Measurements from ENCODE around the gene FRAS1. TPM values are rescaled to one million over a fixed set of nuclear protein-coding genes. Genes with fewer than 3 reads are reported as not detected.

Gene FRAS1
- polyA plus RNA-seq, 2 of the 4 experiments (the other 2 are of a cell fraction), result 2.3 to 5.8 TPM

- H3K9me3 ChIP-seq, result no peaks in the 10 kb centered on the region
- no peak overlapping the region for H3K27ac ChIP-seq
- TF ChIP-seq FOSL2 (IDR thresholded peaks at IDR 0.05) (no peak), FOSL2 (CRISPR knock-in tag; IDR thresholded peaks at IDR 0.05) (no peak), MAX (IDR thresholded peaks at IDR 0.05) (no peak), USF2 (IDR thresholded peaks at IDR 0.05) (no peak), ATOH8 (CRISPR knock-in tag; IDR thresholded peaks at IDR 0.05; ENCODE audit: low read depth) (no peak), PHF8 (IDR thresholded peaks at IDR 0.05; ENCODE audit: borderline replicate concordance, low read depth) (no peak), EP300 (IDR thresholded peaks at IDR 0.05) (no peak), REST (IDR thresholded peaks at IDR 0.05) (no peak), EHMT2 (IDR thresholded peaks at IDR 0.05; ENCODE audit: low read depth) (no peak), HDAC2 (IDR thresholded peaks at IDR 0.05) (no peak), HOXB5 (CRISPR knock-in tag; IDR thresholded peaks at IDR 0.05) (no peak), ZC3H11A (IDR thresholded peaks at IDR 0.05) (no peak), RNF2 (IDR thresholded peaks at IDR 0.05; ENCODE audit: borderline replicate concordance, low read depth) (no peak), ZSCAN20 (CRISPR knock-in tag; IDR thresholded peaks at IDR 0.05) (no peak), ZNF302 (CRISPR knock-in tag; IDR thresholded peaks at IDR 0.05) (no peak), ELK1 (IDR thresholded peaks at IDR 0.05; ENCODE audit: low read depth, low read length) (no peak), GATA3 (IDR thresholded peaks at IDR 0.05; ENCODE audit: borderline replicate concordance) (no peak)
- TF ChIP-seq, protein P1, sequence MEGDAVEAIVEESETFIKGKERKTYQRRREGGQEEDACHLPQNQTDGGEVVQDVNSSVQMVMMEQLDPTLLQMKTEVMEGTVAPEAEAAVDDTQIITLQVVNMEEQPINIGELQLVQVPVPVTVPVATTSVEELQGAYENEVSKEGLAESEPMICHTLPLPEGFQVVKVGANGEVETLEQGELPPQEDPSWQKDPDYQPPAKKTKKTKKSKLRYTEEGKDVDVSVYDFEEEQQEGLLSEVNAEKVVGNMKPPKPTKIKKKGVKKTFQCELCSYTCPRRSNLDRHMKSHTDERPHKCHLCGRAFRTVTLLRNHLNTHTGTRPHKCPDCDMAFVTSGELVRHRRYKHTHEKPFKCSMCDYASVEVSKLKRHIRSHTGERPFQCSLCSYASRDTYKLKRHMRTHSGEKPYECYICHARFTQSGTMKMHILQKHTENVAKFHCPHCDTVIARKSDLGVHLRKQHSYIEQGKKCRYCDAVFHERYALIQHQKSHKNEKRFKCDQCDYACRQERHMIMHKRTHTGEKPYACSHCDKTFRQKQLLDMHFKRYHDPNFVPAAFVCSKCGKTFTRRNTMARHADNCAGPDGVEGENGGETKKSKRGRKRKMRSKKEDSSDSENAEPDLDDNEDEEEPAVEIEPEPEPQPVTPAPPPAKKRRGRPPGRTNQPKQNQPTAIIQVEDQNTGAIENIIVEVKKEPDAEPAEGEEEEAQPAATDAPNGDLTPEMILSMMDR (IDR thresholded peaks at IDR 0.05), result no peak
- H3K4me1 ChIP-seq, result peaks cover 5% of the 10 kb centered on the region; the same call in 1 of the 3 replicates
- H3K4me2 ChIP-seq, result no peak overlapping the region
- no peak for DNase-seq (ENCODE audit: low read depth in 1 of 2, low spot score in 1 of 2)
- H3K4me3 ChIP-seq, result no peak overlapping the region
- ChIA-PET POLR2A (no interaction called here), CTCF (no interaction called here)
- no peak for ATAC-seq
- no peak for FAIRE-seq
- 89% methylated on average over 2 of the region's 2 CpGs for WGBS (ENCODE audit: missing lambda C conversion rate)
Observed at GRCh38 chr4:78217557-78217956, 160.4 kb downstream of the FRAS1 start.

DNA sequence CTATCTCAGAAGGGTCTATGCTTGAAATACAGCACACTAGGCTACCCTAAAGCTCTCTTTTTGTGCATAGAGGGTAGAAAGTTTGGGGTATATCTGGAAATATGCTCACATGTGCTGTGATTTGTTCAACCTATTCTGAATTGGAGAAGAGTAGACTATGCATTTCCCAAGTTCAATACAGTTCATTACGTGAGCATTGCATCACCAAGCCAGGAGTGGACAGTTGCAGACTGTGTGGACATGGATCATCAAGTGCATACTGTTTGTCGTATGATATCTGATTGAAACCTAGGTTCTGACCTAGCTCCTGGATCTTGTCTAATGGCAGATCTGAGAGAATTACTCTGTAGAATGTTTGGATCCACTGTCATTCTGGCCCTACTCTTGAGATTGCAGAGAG lies 161.1 kb downstream of the FRAS1 start:
- POLR2A ChIA-PET, result no interaction called here
- ATAC-seq (no peak), DNase-seq (ENCODE audit: low read depth in 1 of 2, low spot score in 1 of 2) (no peak), FAIRE-seq (no peak)
- H3K4me1 ChIP-seq, result peaks cover 5% of the 10 kb centered on the region; the same call in 1 of the 3 replicates
- H3K9me3 ChIP-seq, result no peaks in the 10 kb centered on the region
- CTCF ChIA-PET, result no interaction called here
- H3K27ac ChIP-seq, result no peak overlapping the region
- no peak overlapping the region for H3K4me3 ChIP-seq
- 79% methylated on average over 2 of the region's 2 CpGs for WGBS (ENCODE audit: missing lambda C conversion rate)
- H3K4me2 ChIP-seq, result no peak overlapping the region
- no peak for TF ChIP-seq RCOR1 (IDR thresholded peaks at IDR 0.05; ENCODE audit: low read depth, low read length)
- no peak for TF ChIP-seq ELK1 (IDR thresholded peaks at IDR 0.05; ENCODE audit: low read depth, low read length)
- no peak for TF ChIP-seq GATA3 (IDR thresholded peaks at IDR 0.05; ENCODE audit: borderline replicate concordance)
- no peak for TF ChIP-seq POLR2AphosphoS2 (conservative IDR thresholded peaks at IDR 0.05; ENCODE audit: low read length)
- TF ChIP-seq, protein P2, sequence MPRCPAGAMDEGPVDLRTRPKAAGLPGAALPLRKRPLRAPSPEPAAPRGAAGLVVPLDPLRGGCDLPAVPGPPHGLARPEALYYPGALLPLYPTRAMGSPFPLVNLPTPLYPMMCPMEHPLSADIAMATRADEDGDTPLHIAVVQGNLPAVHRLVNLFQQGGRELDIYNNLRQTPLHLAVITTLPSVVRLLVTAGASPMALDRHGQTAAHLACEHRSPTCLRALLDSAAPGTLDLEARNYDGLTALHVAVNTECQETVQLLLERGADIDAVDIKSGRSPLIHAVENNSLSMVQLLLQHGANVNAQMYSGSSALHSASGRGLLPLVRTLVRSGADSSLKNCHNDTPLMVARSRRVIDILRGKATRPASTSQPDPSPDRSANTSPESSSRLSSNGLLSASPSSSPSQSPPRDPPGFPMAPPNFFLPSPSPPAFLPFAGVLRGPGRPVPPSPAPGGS (IDR thresholded peaks at IDR 0.05), result no peak
- TF ChIP-seq CBX8 (IDR thresholded peaks at IDR 0.05), result no peak
- no peak for TF ChIP-seq TP53 (CRISPR knock-in tag; IDR thresholded peaks at IDR 0.05)
- TF ChIP-seq FOSL2 (IDR thresholded peaks at IDR 0.05), result no peak
- TF ChIP-seq FOSL2 (CRISPR knock-in tag; IDR thresholded peaks at IDR 0.05), result no peak
- TF ChIP-seq EP300 (IDR thresholded peaks at IDR 0.05), result no peak
- TF ChIP-seq NR3C1 (IDR thresholded peaks at IDR 0.05), result no peak
- no peak for TF ChIP-seq MAFK (IDR thresholded peaks at IDR 0.05; ENCODE audit: partially characterized antibody)
- TF ChIP-seq POLR2A (IDR thresholded peaks at IDR 0.05; ENCODE audit: low read length), result no peak
- no peak for TF ChIP-seq SMC3 (IDR thresholded peaks at IDR 0.05)
- TF ChIP-seq CBX2 (IDR thresholded peaks at IDR 0.05; ENCODE audit: borderline replicate concordance, low read depth), result no peak
- TF ChIP-seq SREBF2 (IDR thresholded peaks at IDR 0.05), result no peak
